ENCODE data around the gene PTMA.

PTMA gene

DNA sequence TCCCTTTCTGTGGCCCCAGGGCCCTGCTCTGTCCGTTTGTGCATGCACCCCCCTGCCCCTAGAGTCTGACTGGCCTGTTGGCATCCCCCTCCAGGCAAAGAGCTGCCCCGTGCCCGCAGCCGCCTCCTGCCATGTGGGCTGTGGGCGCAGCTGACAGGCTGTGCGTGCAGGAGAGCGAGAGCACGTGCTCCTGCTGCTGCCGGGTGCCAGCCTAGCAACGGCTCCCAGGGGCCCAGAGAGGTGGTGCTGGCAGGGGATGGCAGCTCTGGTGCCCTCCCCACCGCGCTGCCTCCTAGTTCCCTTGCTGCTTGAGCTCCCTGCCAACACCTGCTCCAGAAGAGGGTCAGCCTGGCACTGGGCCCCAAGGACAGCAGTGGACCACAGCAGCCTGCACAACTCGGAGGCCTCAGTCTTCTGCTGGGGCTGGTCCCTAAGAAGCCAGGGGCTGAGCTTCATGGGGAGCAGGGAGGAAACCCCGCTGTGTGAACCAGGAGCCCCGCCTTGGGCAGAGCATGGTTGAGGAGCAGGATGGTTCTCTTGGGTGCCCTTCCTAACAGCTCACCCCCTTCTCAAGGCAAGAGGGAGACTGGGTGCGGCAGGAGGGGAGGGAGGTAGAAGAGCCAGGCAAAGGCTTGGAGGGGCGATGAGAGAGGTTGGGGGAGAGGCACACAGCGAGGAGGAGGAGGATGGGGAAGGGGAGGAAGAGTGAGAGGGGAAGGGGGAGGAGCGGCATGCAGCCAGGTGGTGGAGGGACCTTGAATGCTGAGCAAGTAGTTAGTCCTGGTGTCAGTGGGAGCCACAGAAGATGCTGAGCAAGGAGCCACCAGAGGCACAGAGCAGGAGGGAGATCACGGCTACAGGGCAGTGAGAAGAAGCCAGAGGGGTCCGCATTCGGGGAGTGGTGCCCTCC is 23.8 kb upstream of the PTMA start:
- TF ChIP-seq, protein P1, sequence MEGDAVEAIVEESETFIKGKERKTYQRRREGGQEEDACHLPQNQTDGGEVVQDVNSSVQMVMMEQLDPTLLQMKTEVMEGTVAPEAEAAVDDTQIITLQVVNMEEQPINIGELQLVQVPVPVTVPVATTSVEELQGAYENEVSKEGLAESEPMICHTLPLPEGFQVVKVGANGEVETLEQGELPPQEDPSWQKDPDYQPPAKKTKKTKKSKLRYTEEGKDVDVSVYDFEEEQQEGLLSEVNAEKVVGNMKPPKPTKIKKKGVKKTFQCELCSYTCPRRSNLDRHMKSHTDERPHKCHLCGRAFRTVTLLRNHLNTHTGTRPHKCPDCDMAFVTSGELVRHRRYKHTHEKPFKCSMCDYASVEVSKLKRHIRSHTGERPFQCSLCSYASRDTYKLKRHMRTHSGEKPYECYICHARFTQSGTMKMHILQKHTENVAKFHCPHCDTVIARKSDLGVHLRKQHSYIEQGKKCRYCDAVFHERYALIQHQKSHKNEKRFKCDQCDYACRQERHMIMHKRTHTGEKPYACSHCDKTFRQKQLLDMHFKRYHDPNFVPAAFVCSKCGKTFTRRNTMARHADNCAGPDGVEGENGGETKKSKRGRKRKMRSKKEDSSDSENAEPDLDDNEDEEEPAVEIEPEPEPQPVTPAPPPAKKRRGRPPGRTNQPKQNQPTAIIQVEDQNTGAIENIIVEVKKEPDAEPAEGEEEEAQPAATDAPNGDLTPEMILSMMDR (IDR thresholded peaks at IDR 0.05; ENCODE audit: low read depth, low read length) = no peak
- no peak for DNase-seq (ENCODE audit: extremely low read depth, low read depth)

DNA sequence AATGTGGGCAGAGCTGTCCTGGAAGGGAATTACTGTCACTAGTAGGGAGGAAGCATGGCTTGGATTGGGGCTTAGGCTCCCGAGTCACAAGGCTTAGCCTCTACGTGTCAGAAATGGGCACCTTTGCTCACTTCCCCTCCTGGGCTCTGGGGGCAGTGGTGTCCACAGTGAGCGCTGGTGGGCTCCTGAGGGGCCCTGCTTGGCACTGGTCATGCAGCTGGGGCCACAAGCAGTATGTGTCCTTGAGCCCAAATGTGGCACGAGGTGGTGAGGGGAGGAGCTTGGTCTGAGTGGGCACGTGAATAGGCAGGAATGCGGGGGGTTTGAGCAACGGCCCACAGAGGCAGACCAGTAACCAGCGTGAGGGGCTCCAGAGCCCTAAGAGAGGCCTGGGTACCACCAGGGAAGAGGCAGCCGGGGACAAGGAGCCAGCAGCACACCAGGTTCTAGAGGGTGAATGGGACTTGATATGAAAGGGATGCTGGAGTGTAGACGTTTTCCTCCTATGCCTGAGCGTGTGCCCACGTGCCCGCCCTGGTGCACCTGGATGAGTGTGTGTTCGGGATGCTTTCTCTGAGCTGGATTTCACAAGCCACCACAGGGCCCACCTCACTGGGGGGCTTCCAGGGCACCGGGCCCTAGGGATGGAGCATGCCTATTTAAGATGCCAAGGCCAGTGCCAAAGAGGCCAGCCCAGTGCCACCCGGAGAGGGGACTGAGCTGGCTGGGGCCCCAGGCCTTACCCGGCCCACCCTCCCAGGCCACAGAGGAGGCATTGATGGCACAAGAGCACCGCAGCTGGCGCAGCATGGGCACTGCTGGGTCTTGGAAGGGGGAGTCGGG is 22.8 kb upstream of the PTMA start:
- TF ChIP-seq, protein P1 (IDR thresholded peaks at IDR 0.05; ENCODE audit: low read depth, low read length) = no peak; the same call in 1 of the 2 replicates
- no peak for DNase-seq (ENCODE audit: extremely low read depth, low read depth)

DNA sequence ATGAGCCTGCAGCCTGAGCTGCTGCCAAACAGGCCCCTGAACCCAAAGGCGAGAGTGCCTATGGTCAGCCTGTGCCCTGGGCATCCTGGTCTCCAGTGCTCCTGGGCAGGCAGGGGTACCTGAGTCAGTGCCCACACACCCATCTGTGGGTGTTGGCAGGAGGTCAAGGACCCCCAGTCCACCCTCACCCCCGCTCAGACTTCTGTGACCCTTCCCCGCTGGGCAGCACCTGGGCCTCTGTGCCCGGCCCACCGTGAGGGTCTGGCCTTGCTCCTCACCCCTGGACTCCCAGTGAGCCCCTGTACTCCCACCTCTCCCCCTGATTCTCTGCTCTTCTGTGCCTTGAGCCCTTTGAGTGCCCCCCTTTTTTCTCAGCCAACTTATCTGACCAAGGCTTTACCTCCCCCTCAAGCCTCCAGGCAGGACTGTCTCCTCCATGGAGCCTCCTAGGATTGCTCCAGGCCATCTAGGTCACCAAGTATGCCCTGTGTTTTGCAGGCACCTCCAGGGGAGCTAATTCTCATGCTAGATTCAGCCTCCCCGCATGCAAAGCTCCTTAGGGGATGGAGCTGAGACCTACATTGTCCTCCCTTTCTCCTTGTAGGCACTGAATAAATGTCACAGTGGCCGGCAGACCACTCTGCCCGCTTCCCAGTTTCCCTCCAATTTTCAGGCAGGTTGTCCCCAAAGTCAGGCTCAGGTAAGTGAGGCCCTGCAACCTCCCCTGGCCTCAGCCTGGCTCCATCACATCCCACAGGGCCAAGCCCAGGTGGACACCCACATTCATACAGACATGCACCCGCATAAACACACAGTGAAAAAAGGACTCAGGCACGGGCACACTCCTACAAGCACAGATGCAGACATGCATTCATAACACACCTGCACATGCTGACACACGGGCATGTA is 21.9 kb upstream of the PTMA start:
- no peak for DNase-seq (ENCODE audit: extremely low read depth, low read depth)
- TF ChIP-seq, protein P1 (IDR thresholded peaks at IDR 0.05; ENCODE audit: low read depth, low read length) = no peak

DNA sequence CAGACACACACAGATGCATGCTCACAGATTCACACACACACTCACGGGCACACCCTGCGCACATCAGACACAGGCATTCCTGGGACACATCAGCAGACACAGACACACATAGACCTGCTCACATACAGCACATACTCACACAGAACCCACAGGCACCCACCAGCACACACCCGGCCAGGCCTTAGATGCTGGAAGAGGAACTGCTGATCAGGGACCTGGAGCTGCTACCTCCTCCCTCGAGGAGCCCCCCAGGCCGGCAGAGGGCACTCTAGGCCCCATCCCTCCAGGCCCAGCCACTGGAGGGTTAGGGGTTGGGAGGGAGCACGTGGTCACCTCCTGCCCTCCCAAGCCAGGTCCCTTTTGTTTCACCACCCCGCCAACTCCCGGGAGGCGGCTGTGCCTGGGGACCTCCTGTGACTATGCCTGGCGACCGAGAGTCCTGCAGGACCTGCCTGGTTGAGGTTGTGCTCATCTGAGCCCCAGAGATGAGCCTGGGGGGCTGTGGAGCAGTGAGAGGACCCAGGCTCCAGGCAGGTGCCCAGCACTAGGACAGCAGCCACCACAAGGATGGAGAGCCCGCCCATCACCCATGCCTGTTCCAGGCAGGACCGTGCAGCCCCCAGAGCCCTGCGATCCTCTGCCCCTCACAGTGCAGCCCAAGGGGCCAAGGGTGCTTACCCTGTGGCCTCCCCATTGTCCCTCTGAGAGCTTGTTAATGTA is 21.0 kb upstream of the PTMA start:
- no peak for DNase-seq (ENCODE audit: extremely low read depth, low read depth)
- TF ChIP-seq, protein P1 (IDR thresholded peaks at IDR 0.05; ENCODE audit: low read depth, low read length) = peak; percentile 66

DNA sequence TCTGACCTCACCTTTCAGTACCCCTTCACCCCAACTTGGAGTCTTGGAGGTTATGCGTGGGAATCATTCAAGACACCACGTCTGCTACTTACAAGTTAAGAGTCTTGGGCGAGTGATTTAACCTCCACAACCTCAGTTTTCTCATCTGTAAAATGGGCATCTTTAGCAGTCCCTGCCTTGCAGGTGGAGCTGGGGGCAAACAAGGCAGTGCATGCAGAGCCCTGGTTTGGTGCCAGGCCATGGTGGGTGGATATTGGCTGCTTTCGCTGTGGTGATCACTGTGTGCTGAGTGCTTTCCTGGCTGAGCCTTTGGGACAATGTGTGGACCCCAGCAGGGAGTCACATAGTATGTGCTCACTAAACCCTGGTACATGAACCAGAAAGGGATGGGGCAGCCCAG is 20.4 kb upstream of the PTMA start:
- TF ChIP-seq, protein P1 (IDR thresholded peaks at IDR 0.05; ENCODE audit: low read depth, low read length) = no peak

DNA sequence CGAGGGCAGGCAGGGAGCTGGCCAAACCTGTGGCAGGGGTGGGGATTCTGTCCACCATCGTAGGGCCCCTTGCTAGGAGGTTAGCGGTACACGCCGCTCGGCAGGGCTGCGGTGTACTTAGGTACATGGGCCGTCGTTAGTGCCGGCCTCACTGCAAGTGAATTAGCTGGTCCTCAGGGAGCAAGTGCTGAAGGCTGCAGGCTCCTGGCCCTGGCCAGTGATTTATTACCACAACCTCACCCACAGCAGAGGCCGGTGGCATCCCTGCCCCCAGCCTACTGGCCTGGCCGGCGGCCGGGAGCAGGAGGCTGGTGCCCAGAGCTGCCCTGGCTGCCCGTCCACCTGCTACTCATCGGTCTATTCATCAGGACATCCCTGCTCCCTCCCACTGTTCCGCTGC is 19.6 kb upstream of the PTMA start:
- TF ChIP-seq, protein P1 (IDR thresholded peaks at IDR 0.05; ENCODE audit: low read depth, low read length) = no peak

More for the DNA sequence above, 20.4 kb upstream of the PTMA start:
- DNase-seq (ENCODE audit: extremely low read depth, low read depth) = no peak

More for the DNA sequence above, 19.6 kb upstream of the PTMA start:
- no peak for DNase-seq (ENCODE audit: extremely low read depth, low read depth)
